HG03108 (cell line): ENCODE data around the gene FRMD4A.

Experiments
- ATAC-seq: cut with Tn5 transposase; IDR thresholded peaks from one replicate; pipeline ENCODE4 v1.9.1; 2021; ENCODE audit warnings: moderate library complexity; ENCODE audit not compliant: unreplicated experiment

FRMD4A gene

GRCh38 chr10:14345262-14345661, 14.5 kb upstream of the FRMD4A start:
- ATAC-seq = no peak

- no peak for ATAC-seq
Measured at GRCh38 chr10:14340051-14340744, 9.5 kb upstream of the FRMD4A start.

- ATAC-seq = no peak
Measured at GRCh38 chr10:14336736-14337135, 6.0 kb upstream of the FRMD4A start.

- no peak for ATAC-seq
Measured at GRCh38 chr10:14334771-14335170, 4.0 kb upstream of the FRMD4A start.

GRCh38 chr10:14333606-14334005, 2.9 kb upstream of the FRMD4A start:
- no peak for ATAC-seq

GRCh38 chr10:14332903-14333302, 2.2 kb upstream of the FRMD4A start:
- ATAC-seq = no peak

- ATAC-seq = no peak
Measured at GRCh38 chr10:14329746-14330173, 964 bp downstream of the FRMD4A start.

- ATAC-seq = no peak
Measured at GRCh38 chr10:14328881-14329672, 1.6 kb downstream of the FRMD4A start.

GRCh38 chr10:14327527-14327926, 3.2 kb downstream of the FRMD4A start:
- no peak for ATAC-seq

- no peak for ATAC-seq
Measured at GRCh38 chr10:14326581-14326980, 4.1 kb downstream of the FRMD4A start.

GRCh38 chr10:14325325-14325955, 5.3 kb downstream of the FRMD4A start:
- ATAC-seq = no peak

GRCh38 chr10:14322526-14323188, 8.1 kb downstream of the FRMD4A start:
- no peak for ATAC-seq

- ATAC-seq = no peak
Measured at GRCh38 chr10:14318007-14318406, 12.7 kb downstream of the FRMD4A start.

- no peak for ATAC-seq
Measured at GRCh38 chr10:14312014-14312413, 18.7 kb downstream of the FRMD4A start.

GRCh38 chr10:14311206-14311957, 19.3 kb downstream of the FRMD4A start:
- no peak for ATAC-seq

- no peak for ATAC-seq
Measured at GRCh38 chr10:14309593-14309992, 21.1 kb downstream of the FRMD4A start.

GRCh38 chr10:14306190-14306589, 24.5 kb downstream of the FRMD4A start:
- no peak for ATAC-seq

- no peak for ATAC-seq
Measured at GRCh38 chr10:14304046-14304445, 26.7 kb downstream of the FRMD4A start.

- ATAC-seq = no peak
Measured at GRCh38 chr10:14302035-14302434, 28.7 kb downstream of the FRMD4A start.

- ATAC-seq = no peak
Measured at GRCh38 chr10:14299556-14299955, 31.2 kb downstream of the FRMD4A start.
